Measurements from ENCODE around the gene ANK2. TPM values are rescaled to one million over a fixed set of nuclear protein-coding genes. Genes with fewer than 3 reads are reported as not detected.

The ANK2 gene
- total RNA-seq, 1 donor: 79.6 TPM

DNA sequence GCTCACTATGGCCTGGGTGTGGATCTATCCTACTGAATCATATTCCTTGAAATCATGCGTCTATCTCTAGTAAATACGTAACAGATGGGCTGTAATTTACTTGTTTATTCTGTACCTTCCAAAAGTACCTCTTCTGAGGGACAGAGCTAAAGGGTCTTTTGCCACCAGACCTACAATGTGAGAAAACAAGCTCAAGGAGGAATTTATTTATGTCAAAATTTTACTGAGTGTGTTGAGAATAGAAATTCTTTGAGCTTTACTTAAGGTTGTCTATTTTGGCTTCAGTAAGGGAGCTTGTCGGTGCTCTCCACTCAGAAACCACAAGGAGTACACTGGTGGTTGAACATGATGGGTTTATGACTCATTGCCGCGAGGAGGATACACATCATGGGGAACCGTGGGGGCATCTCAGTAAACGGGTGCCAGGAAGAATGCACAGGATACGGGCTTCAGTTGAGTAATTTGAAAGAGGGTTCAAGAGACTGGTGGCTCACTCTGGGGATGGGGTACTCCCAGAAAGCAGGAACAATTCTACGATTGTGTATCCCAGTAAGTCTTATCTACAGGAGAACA is 3.0 kb downstream of the ANK2 start:
- peak; percentile 80 for DNase-seq (ENCODE audit: insufficient read length, low spot score, missing footprints)
- peak overlapping the region; percentile 23 for H3K4me2 ChIP-seq (ENCODE audit: insufficient read depth, low read length)
- no peaks in the 10 kb centered on the region for H3K79me2 ChIP-seq (ENCODE audit: insufficient read depth, low read length)
- peaks cover 2% of the 10 kb centered on the region for H3K27me3 ChIP-seq (ENCODE audit: insufficient read depth, low read length)
- no peak overlapping the region for H2AFZ ChIP-seq (ENCODE audit: low read length)
- peak overlapping the region; percentile 35 for H3K27ac ChIP-seq (ENCODE audit: low read depth, low read length)
- no peak overlapping the region for H3K4me3 ChIP-seq (ENCODE audit: insufficient read depth, low read length)
- H3K4me1 ChIP-seq (ENCODE audit: insufficient read depth, low read length): peaks cover 9% of the 10 kb centered on the region
- TF ChIP-seq, protein P1, sequence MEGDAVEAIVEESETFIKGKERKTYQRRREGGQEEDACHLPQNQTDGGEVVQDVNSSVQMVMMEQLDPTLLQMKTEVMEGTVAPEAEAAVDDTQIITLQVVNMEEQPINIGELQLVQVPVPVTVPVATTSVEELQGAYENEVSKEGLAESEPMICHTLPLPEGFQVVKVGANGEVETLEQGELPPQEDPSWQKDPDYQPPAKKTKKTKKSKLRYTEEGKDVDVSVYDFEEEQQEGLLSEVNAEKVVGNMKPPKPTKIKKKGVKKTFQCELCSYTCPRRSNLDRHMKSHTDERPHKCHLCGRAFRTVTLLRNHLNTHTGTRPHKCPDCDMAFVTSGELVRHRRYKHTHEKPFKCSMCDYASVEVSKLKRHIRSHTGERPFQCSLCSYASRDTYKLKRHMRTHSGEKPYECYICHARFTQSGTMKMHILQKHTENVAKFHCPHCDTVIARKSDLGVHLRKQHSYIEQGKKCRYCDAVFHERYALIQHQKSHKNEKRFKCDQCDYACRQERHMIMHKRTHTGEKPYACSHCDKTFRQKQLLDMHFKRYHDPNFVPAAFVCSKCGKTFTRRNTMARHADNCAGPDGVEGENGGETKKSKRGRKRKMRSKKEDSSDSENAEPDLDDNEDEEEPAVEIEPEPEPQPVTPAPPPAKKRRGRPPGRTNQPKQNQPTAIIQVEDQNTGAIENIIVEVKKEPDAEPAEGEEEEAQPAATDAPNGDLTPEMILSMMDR (IDR thresholded peaks at IDR 0.05; ENCODE audit: extremely low read depth, low read depth, low read length): no peak
- H3K9me3 ChIP-seq (ENCODE audit: low read depth, low read length): no peaks in the 10 kb centered on the region
- no peaks in the 10 kb centered on the region for H4K20me1 ChIP-seq (ENCODE audit: insufficient read depth, low read length)
- H3K36me3 ChIP-seq (ENCODE audit: insufficient read depth, low read length): no peaks in the 10 kb centered on the region

DNA sequence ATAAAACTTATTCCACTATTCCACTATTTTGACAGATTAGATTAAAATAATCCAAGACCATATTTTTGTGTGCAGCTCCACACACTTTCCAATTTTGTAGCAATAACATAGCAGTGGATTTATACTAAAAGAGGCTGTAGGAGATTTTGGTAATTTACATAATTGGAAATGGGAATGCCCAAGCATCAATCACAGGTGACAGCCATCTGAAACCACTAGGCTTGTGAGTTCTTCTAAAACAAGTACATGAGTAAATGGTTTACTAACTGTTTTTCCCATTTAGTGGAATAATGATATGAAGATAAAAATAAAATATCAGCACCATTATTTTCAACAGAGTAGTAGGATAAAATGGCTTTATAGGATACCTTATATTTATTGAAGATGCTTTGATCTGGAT is 4.4 kb downstream of the ANK2 start:
- H3K4me2 ChIP-seq (ENCODE audit: insufficient read depth, low read length): no peak overlapping the region
- no peaks in the 10 kb centered on the region for H4K20me1 ChIP-seq (ENCODE audit: insufficient read depth, low read length)
- no peak for DNase-seq (ENCODE audit: insufficient read length, low spot score, missing footprints)
- peaks cover 14% of the 10 kb centered on the region for H3K4me1 ChIP-seq (ENCODE audit: insufficient read depth, low read length)
- no peak overlapping the region for H3K27ac ChIP-seq (ENCODE audit: low read depth, low read length)
- H3K79me2 ChIP-seq (ENCODE audit: insufficient read depth, low read length): no peaks in the 10 kb centered on the region
- H3K36me3 ChIP-seq (ENCODE audit: insufficient read depth, low read length): no peaks in the 10 kb centered on the region
- no peaks in the 10 kb centered on the region for H3K9me3 ChIP-seq (ENCODE audit: low read depth, low read length)
- H3K4me3 ChIP-seq (ENCODE audit: insufficient read depth, low read length): no peak overlapping the region
- H3K27me3 ChIP-seq (ENCODE audit: insufficient read depth, low read length): peaks cover 2% of the 10 kb centered on the region
- H2AFZ ChIP-seq (ENCODE audit: low read length): no peak overlapping the region
- TF ChIP-seq, protein P1 (IDR thresholded peaks at IDR 0.05; ENCODE audit: extremely low read depth, low read depth, low read length): no peak

DNA sequence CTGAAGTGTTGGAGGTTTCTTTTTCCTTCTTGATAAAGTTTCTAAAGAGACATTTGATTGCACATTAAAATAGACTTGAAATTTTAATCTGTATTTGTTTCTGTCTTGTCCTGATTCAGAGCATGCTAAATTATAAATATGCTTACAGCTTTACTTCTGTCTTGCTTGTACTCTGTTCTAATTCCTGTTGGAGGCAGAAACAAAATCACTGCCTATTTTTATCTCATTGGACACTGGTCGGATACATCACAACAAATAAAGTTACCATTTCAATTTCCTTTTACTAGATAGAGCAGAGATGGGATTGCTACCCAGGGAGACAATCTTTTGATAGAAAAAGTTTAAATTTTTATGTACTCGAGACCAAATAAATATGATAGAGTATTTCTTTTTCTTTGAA is 6.9 kb downstream of the ANK2 start:
- TF ChIP-seq, protein P1 (IDR thresholded peaks at IDR 0.05; ENCODE audit: extremely low read depth, low read depth, low read length): no peak
- Histone ChIP-seq H3K4me2 (ENCODE audit: insufficient read depth, low read length) (no peak overlapping the region), H2AFZ (ENCODE audit: low read length) (no peak overlapping the region), H3K4me1 (ENCODE audit: insufficient read depth, low read length) (peaks cover 14% of the 10 kb centered on the region), H3K27ac (ENCODE audit: low read depth, low read length) (no peak overlapping the region), H3K27me3 (ENCODE audit: insufficient read depth, low read length) (no peaks in the 10 kb centered on the region), H3K4me3 (ENCODE audit: insufficient read depth, low read length) (no peak overlapping the region), H3K36me3 (ENCODE audit: insufficient read depth, low read length) (no peaks in the 10 kb centered on the region), H4K20me1 (ENCODE audit: insufficient read depth, low read length) (no peaks in the 10 kb centered on the region), H3K9me3 (ENCODE audit: low read depth, low read length) (no peaks in the 10 kb centered on the region), H3K79me2 (ENCODE audit: insufficient read depth, low read length) (no peaks in the 10 kb centered on the region)
- no peak for DNase-seq (ENCODE audit: insufficient read length, low spot score, missing footprints)

DNA sequence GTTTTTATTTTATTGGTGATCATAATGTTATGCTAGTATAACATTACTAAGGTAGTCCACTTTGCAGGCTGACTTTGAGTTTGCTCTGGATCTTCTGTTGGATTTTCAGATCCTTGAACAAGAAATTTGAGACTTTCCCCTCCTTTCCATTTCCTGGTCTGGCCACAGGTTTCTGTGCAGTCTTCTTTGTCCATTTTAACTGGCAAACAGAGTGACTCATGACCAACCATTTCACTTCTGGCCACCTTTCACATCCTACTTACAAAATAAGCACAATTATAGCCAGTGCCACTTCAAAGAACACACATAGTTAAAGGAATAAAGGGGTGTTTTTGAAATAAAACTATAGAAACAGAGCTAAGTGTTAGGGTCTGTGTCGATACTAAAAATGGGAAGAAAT is 8.4 kb downstream of the ANK2 start:
- Histone ChIP-seq H3K4me2 (ENCODE audit: insufficient read depth, low read length) (no peak overlapping the region), H3K79me2 (ENCODE audit: insufficient read depth, low read length) (no peaks in the 10 kb centered on the region), H2AFZ (ENCODE audit: low read length) (peak overlapping the region; percentile 30), H3K27me3 (ENCODE audit: insufficient read depth, low read length) (no peaks in the 10 kb centered on the region), H3K4me1 (ENCODE audit: insufficient read depth, low read length) (peaks cover 4% of the 10 kb centered on the region), H3K9me3 (ENCODE audit: low read depth, low read length) (no peaks in the 10 kb centered on the region), H3K36me3 (ENCODE audit: insufficient read depth, low read length) (no peaks in the 10 kb centered on the region), H3K4me3 (ENCODE audit: insufficient read depth, low read length) (no peak overlapping the region), H3K27ac (ENCODE audit: low read depth, low read length) (no peak overlapping the region), H4K20me1 (ENCODE audit: insufficient read depth, low read length) (no peaks in the 10 kb centered on the region)
- TF ChIP-seq, protein P1 (IDR thresholded peaks at IDR 0.05; ENCODE audit: extremely low read depth, low read depth, low read length): no peak
- no peak for DNase-seq (ENCODE audit: insufficient read length, low spot score, missing footprints)
